WI38 (cell line): ENCODE results near the gene SIPA1L2.

ENCODE experiments used
- H3K4me3 ChIP-seq: 2 replicates; pipeline ENCODE4 v1.5.1; 2011; ENCODE audit warnings: low read depth, mild to moderate bottlenecking, control low read depth, low read length
- TF ChIP-seq, protein P1 (sequence below): IDR thresholded peaks from 2 replicates; pipeline ENCODE4 v1.5.1; 2012; ENCODE audit warnings: low read depth, mild to moderate bottlenecking, control low read depth, low read length

The SIPA1L2 gene

GRCh38 chr1:232594768-232595698, 34.9 kb downstream of the SIPA1L2 start:
- TF ChIP-seq, protein P1, sequence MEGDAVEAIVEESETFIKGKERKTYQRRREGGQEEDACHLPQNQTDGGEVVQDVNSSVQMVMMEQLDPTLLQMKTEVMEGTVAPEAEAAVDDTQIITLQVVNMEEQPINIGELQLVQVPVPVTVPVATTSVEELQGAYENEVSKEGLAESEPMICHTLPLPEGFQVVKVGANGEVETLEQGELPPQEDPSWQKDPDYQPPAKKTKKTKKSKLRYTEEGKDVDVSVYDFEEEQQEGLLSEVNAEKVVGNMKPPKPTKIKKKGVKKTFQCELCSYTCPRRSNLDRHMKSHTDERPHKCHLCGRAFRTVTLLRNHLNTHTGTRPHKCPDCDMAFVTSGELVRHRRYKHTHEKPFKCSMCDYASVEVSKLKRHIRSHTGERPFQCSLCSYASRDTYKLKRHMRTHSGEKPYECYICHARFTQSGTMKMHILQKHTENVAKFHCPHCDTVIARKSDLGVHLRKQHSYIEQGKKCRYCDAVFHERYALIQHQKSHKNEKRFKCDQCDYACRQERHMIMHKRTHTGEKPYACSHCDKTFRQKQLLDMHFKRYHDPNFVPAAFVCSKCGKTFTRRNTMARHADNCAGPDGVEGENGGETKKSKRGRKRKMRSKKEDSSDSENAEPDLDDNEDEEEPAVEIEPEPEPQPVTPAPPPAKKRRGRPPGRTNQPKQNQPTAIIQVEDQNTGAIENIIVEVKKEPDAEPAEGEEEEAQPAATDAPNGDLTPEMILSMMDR = no peak
- no peak overlapping the region for H3K4me3 ChIP-seq

- no peak overlapping the region for H3K4me3 ChIP-seq
- TF ChIP-seq, protein P1 = no peak
Observed at GRCh38 chr1:232593717-232594502, 36.0 kb downstream of the SIPA1L2 start.

- H3K4me3 ChIP-seq = no peak overlapping the region
- TF ChIP-seq, protein P1 = no peak
Observed at GRCh38 chr1:232591344-232591743, 38.6 kb downstream of the SIPA1L2 start.

- TF ChIP-seq, protein P1 = no peak
Observed at GRCh38 chr1:232590744-232591082, 39.2 kb downstream of the SIPA1L2 start.

DNA sequence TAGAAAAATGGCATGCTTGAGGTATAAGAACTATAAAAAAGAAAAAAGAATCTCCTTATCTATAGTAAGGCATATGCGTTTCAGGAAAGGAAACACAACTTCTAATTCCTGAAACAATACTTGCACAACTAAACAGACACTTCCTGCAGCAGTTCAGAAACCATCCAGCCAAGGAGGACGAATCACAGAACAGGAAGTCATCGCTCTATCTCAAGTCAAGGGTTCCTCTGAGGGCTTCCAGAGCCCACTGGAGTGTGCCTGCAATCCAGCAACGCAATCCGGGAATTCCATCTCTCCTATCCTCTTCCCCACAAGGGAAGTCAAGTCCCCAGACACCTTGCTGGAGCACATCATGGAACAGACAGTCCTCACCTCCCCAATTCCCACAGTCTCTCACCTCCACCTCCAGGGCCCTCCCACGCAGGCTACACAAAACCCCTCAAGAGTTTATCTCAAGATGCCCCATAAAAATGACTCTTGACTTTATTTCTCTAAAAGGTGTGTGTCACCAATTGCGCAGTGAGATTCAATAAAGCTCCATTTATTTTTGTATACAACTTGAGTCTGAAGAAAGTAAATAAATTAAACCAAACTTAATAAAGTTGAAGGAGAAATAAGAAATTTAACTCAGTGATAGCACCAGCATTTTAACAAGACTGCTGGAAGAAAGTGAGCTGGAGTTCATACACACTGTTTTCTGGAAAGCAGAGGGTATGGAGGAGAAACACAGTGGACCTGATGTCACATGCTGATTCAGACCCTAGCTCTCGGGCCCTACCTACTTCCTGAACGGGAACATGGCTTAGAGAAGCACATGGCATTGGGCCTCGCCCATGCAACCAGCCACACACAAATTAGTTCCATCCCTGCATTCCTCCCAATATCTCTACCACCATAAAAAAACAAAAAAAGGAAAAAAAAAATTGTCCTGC, 39.9 kb downstream of the SIPA1L2 start:
- TF ChIP-seq, protein P1 = no peak
- no peak overlapping the region for H3K4me3 ChIP-seq

More at GRCh38 chr1:232590744-232591082, 39.2 kb downstream of the SIPA1L2 start:
- no peak overlapping the region for H3K4me3 ChIP-seq

DNA sequence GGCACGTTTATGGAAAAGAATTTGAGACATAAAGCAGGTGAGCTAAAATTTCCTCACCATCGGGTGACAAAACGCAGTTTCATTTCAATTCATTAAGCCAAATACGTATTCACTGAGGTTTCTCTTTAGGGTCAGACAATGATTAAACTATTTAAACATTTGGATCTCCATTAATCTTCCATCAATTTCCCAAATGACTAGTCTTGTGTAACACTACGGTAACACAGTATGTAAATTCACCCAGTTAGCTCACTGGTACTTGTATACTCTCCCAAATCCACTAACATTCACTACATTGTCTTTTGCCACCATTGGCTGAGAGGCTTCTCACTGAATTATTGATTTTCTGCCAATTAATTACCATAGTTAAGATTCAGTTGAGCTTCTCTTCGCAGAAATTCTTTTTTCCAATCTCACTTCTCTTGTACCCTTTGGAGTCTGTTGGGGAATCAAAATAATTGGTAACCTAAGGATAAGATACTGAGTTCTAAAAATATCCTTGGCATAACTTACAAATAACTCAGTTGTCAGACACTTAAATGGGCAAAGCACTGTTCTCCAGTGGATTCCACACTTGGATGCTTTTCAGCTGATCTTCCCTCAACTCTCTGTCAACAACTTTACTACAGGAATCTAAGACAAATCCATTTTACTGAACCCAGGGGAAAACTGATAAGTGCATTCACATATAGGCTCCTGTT, 40.7 kb downstream of the SIPA1L2 start:
- TF ChIP-seq, protein P1 = no peak

More for the DNA sequence above, 40.7 kb downstream of the SIPA1L2 start:
- H3K4me3 ChIP-seq = no peak overlapping the region
